Spleen (tissue), 11 donors: ENCODE data around the gene LRRC28. TPM values are rescaled to one million over a fixed set of nuclear protein-coding genes. Genes with fewer than 3 reads are reported as not detected.

Experiments used
- DNase-seq: peaks from one replicate; pipeline ENCODE4 v3.0.0-alpha.2; 2020
- H3K27ac ChIP-seq, 8 donors: fragments of 200-600 bp; sonication (generic) in 7 of 8; 1 replicate in 4 of 8; 2 replicates in 4 of 8; pipeline versions ENCODE4 v1.5.0 to v1.8.0; 2016 to 2021; ENCODE audit warnings: inconsistent platforms in 4 of 8, mild to moderate bottlenecking in 4 of 8, moderate library complexity in 1 of 8
- H3K27me3 ChIP-seq, 7 donors: fragments of 200-600 bp; sonication (generic) in 6 of 7; replicated peaks in 1 of 7; 1 replicate in 4 of 7; 2 replicates in 3 of 7; pipeline versions ENCODE4 v1.5.0 to v1.8.0; 2016 to 2021; ENCODE audit warnings: inconsistent platforms in 3 of 7, mild to moderate bottlenecking in 1 of 7
- H3K36me3 ChIP-seq, 6 donors: fragments of 200-600 bp; sonication (generic) in 5 of 6; 1 replicate in 4 of 6; 2 replicates in 2 of 6; pipeline versions ENCODE4 v1.5.0 to v1.8.0; 2016 to 2021; ENCODE audit warnings: inconsistent platforms in 2 of 6
- H3K4me1 ChIP-seq, 6 donors: fragments of 200-600 bp; sonication (generic) in 5 of 6; 1 replicate in 3 of 6; 2 replicates in 3 of 6; pipeline versions ENCODE4 v1.5.0 to v1.8.0; 2016 to 2021; ENCODE audit warnings: inconsistent platforms in 3 of 6
- H3K4me3 ChIP-seq, 8 donors: fragments of 200-600 bp; sonication (generic) in 7 of 8; 1 replicate in 4 of 8; 2 replicates in 4 of 8; pipeline versions ENCODE4 v1.5.0 to v1.8.0; 2016 to 2021; ENCODE audit warnings: inconsistent platforms in 4 of 8, mild to moderate bottlenecking in 4 of 8, moderate library complexity in 2 of 8
- H3K9me3 ChIP-seq, 8 donors: fragments of 200-600 bp; sonication (generic) in 7 of 8; 1 replicate in 4 of 8; 2 replicates in 4 of 8; pipeline versions ENCODE4 v1.5.0 to v1.8.0; 2016 to 2021; ENCODE audit warnings: inconsistent platforms in 4 of 8
- CTCF ChIP-seq, 11 experiments: fragments of 200-600 bp in 7 of 11; fragments of 450-650 bp in 4 of 11; sonication (generic) in 4 of 11; IDR thresholded peaks in 8 of 11; conservative IDR thresholded peaks in 3 of 11; 1 replicate in 7 of 11; 2 replicates in 4 of 11; pipeline versions ENCODE4 v1.4.0 to v1.8.0; 2016 to 2021; ENCODE audit warnings: antibody characterized with exemption in 11 of 11, inconsistent platforms in 4 of 11, mild to moderate bottlenecking in 1 of 11
- POLR2A ChIP-seq, 3 donors: fragments of 450-650 bp; IDR thresholded peaks; one replicate each; pipeline ENCODE4 v1.5.1; 2017; ENCODE audit warnings: antibody characterized with exemption in 3 of 3, mild to moderate bottlenecking in 1 of 3
- POLR2AphosphoS5 ChIP-seq, 3 donors: sonication (generic); formaldehyde crosslinking; IDR thresholded peaks; one replicate each; pipeline ENCODE4 v1.5.1; 2017; ENCODE audit warnings: antibody characterized with exemption in 3 of 3
- WGBS, 5 donors: extraction: QIAGEN DNeasy Blood & Tissue Kit in 3 of 5; methylation state at CpG; one replicate each; pipeline versions ENCODE4 v1.1.5 to v1.1.7; 2013 to 2018; 5-methylcytosine and 5-hydroxymethylcytosine counted together
- intact Hi-C: fragments of 100-400 bp; cut with DNase I; formaldehyde crosslinking; loops from one replicate; pipeline ENCODE4 v1.15.0; 2023; ENCODE audit warnings: low total_unique reads
- polyA plus RNA-seq, 3 donors: library from polyadenylated mRNA; stranded (reverse); fragments of 200-250 nt; gene quantifications; one replicate each; pipeline ENCODE4 v1.2.1, GENCODE V29; 2013
- total RNA-seq, 7 donors: library from RNA; depleted of rRNA in 3 of 7; stranded (reverse); fragments of >200 nt in 3 of 7; fragmentation: NEBNext Ultra II Directional in 4 of 7; extraction: Animal tissue kit (Norgen Biotek cat#: 25700) in 4 of 7; gene quantifications; one replicate each; pipeline versions ENCODE4 v1.1.0 to v1.2.1, GENCODE V29; 2016 to 2021
- donor health status: healthy with polysubstance abuse.
- donor health status: DM: no; HTN: no; CAD: no; lungs with moderate emphysema.
- donor health status: DM: no; HTN: no; CAD: no.
- donor health status: Bipolar disorder and iron deficiency.
- donor health status: healthy.
- donor health status: DM: no; HTN: no; CAD: no.
- donor health status: DM: yes; HTN: yes; CAD: no.

LRRC28 gene
- total and polyA plus RNA-seq, 10 donors = 6.0 to 63.3 (median 24.2) TPM

- Histone ChIP-seq H3K27me3 (no peaks in the 10 kb centered on the region), H3K27ac (peak overlapping the region in 3 of 8 donors; percentile 46 to 60 (median 53)), H3K36me3 (no peaks in the 10 kb centered on the region), H3K4me1 (peaks cover 21 to 79% (median 46%) of the 10 kb centered on the region in 6 donors), H3K4me3 (no peak overlapping the region), H3K9me3 (no peaks in the 10 kb centered on the region)
- intact Hi-C loops = no loop called here
- WGBS, 5 donors = 77 to 87% (median 84%) methylated on average over 16 to 21 of the region's 21 CpGs
- TF ChIP-seq POLR2AphosphoS5 (IDR thresholded peaks at IDR 0.05) (no peak), CTCF (IDR thresholded peaks at IDR 0.05 in 8 of 11, conservative IDR thresholded peaks at IDR 0.05 in 3 of 11) (no peak), POLR2A (IDR thresholded peaks at IDR 0.05) (no peak)
- no peak for DNase-seq
Observed at GRCh38 chr15:99436542-99437314, 185.4 kb downstream of the LRRC28 start.

GRCh38 chr15:99437315-99438223 lies 186.3 kb downstream of the LRRC28 start:
- WGBS, 5 donors = 83 to 87% (median 85%) methylated on average over 18 to 23 of the region's 23 CpGs
- Histone ChIP-seq H3K4me3 (no peak overlapping the region), H3K36me3 (no peaks in the 10 kb centered on the region), H3K27ac (peak overlapping the region in 1 of 8 donors; percentile 10), H3K27me3 (no peaks in the 10 kb centered on the region), H3K4me1 (peaks cover 21 to 79% (median 51%) of the 10 kb centered on the region in 6 donors), H3K9me3 (no peaks in the 10 kb centered on the region)
- no peak for TF ChIP-seq CTCF (IDR thresholded peaks at IDR 0.05 in 8 of 11, conservative IDR thresholded peaks at IDR 0.05 in 3 of 11)
- TF ChIP-seq POLR2AphosphoS5 (IDR thresholded peaks at IDR 0.05) = no peak
- no peak for TF ChIP-seq POLR2A (IDR thresholded peaks at IDR 0.05)
- intact Hi-C loops = no loop called here
- no peak for DNase-seq

- Histone ChIP-seq H3K27me3 (no peaks in the 10 kb centered on the region), H3K36me3 (no peaks in the 10 kb centered on the region), H3K4me3 (no peak overlapping the region), H3K9me3 (no peaks in the 10 kb centered on the region), H3K4me1 (peaks cover 17 to 79% (median 48%) of the 10 kb centered on the region in 6 donors), H3K27ac (peak overlapping the region in 1 of 8 donors; percentile 10)
- intact Hi-C loops = no loop called here
- WGBS, 5 donors = 88 to 98% (median 91%) methylated on average over 10 to 11 of the region's 11 CpGs
- TF ChIP-seq CTCF (IDR thresholded peaks at IDR 0.05 in 8 of 11, conservative IDR thresholded peaks at IDR 0.05 in 3 of 11) = no peak
- TF ChIP-seq POLR2AphosphoS5 (IDR thresholded peaks at IDR 0.05) = no peak
- TF ChIP-seq POLR2A (IDR thresholded peaks at IDR 0.05) = no peak
- DNase-seq = peak; percentile 62
Observed at GRCh38 chr15:99438224-99438585, 186.9 kb downstream of the LRRC28 start.
